ENCODE results near the gene RPL32.

DNA sequence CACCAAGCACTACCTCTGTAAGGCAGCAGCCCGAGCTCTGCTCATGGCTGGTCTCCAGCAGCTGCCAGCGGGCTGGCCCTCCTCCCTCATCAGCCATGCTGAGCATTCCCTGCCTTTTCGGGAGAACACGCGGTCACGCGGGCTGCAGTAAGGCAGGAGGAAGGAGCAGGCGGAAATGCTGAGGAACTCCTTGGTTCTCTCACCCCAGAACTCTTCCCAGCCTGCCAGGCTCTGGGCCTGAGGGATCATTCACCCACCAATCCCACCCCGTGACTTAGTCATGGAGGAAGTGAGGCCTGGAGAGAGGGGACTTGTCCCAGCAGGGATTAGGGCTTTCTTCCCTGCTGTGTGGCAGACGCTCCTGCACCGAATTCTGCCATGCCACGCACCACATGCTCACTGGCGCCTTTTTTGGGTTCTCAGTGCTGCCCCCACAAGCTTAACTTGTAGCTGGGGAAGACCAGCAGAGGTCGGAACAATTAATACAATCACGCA lies 42.9 kb upstream of the RPL32 start:
- TF ChIP-seq, protein P1, sequence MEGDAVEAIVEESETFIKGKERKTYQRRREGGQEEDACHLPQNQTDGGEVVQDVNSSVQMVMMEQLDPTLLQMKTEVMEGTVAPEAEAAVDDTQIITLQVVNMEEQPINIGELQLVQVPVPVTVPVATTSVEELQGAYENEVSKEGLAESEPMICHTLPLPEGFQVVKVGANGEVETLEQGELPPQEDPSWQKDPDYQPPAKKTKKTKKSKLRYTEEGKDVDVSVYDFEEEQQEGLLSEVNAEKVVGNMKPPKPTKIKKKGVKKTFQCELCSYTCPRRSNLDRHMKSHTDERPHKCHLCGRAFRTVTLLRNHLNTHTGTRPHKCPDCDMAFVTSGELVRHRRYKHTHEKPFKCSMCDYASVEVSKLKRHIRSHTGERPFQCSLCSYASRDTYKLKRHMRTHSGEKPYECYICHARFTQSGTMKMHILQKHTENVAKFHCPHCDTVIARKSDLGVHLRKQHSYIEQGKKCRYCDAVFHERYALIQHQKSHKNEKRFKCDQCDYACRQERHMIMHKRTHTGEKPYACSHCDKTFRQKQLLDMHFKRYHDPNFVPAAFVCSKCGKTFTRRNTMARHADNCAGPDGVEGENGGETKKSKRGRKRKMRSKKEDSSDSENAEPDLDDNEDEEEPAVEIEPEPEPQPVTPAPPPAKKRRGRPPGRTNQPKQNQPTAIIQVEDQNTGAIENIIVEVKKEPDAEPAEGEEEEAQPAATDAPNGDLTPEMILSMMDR (IDR thresholded peaks at IDR 0.05), result no peak
- TF ChIP-seq POLR2AphosphoS5 (IDR thresholded peaks at IDR 0.05), result peak in 2 of 4 donors; percentile 11 to 24

Data from sigmoid colon (tissue), 4 donors.